GM23338 (cell line): ENCODE measurements around the gene CENPP. TPM values are rescaled to one million over a fixed set of nuclear protein-coding genes. Genes with fewer than 3 reads are reported as not detected.

Source experiments
- ATAC-seq: fragments of 200-7000 bp; cut with Tn5 transposase; 3 replicates; pipeline ENCODE4 v1.9.1; 2020
- DNase-seq: peaks from one replicate; pipeline ENCODE4 v3.0.0-alpha.2; 2015; ENCODE audit warnings: low spot score
- H2AFZ ChIP-seq: fragments of 200-600 bp; sonication (generic); 2 replicates; pipeline ENCODE4 v1.8.0; 2016; ENCODE audit warnings: antibody characterized with exemption, mild to moderate bottlenecking, moderate library complexity
- H3F3A ChIP-seq: fragments of 200-600 bp; sonication (generic); replicated peaks from 2 replicates; pipeline ENCODE4 v1.8.0; 2017; ENCODE audit warnings: antibody characterized with exemption, mixed run types, low read depth
- H3K27ac ChIP-seq: fragments of 200-600 bp; sonication (generic); 2 replicates; pipeline ENCODE4 v1.6.1; 2016; ENCODE audit warnings: low read depth
- H3K27me3 ChIP-seq: fragments of 200-600 bp; sonication (generic); 2 replicates; pipeline ENCODE4 v1.8.0; 2016; ENCODE audit warnings: mild to moderate bottlenecking, mixed run types, moderate library complexity; ENCODE audit not compliant: insufficient read depth
- H3K36me3 ChIP-seq: fragments of 200-600 bp; sonication (generic); 2 replicates; pipeline ENCODE4 v1.8.0; 2016; ENCODE audit warnings: mild to moderate bottlenecking; ENCODE audit not compliant: insufficient read depth
- H3K4me1 ChIP-seq: fragments of 200-600 bp; sonication (generic); 2 replicates; pipeline ENCODE4 v1.8.0; 2016; ENCODE audit warnings: mild to moderate bottlenecking, moderate library complexity; ENCODE audit not compliant: insufficient read depth
- H3K4me2 ChIP-seq: fragments of 200-600 bp; sonication (generic); 2 replicates; pipeline ENCODE4 v1.7.1; 2017; ENCODE audit warnings: mixed run types
- H3K4me3 ChIP-seq: fragments of 200-600 bp; sonication (generic); 2 replicates; pipeline ENCODE4 v1.6.1; 2016; ENCODE audit warnings: mixed run types
- H3K79me2 ChIP-seq: fragments of 200-600 bp; sonication (generic); replicated peaks from 2 replicates; pipeline ENCODE4 v1.8.0; 2017; ENCODE audit warnings: mild to moderate bottlenecking; ENCODE audit not compliant: insufficient read depth
- H3K9me2 ChIP-seq: fragments of 200-600 bp; sonication (generic); 2 replicates; pipeline ENCODE4 v1.8.0; 2017; ENCODE audit not compliant: insufficient read depth
- H4K20me1 ChIP-seq: fragments of 200-600 bp; sonication (generic); replicated peaks from 2 replicates; pipeline ENCODE4 v1.8.0; 2017; ENCODE audit warnings: mild to moderate bottlenecking; ENCODE audit not compliant: insufficient read depth
- H3K27ac Mint-ChIP-seq: 2 replicates; pipeline ENCODE4 v1.8.0; 2020; ENCODE audit warnings: inconsistent platforms, mild to moderate bottlenecking, moderate library complexity, mixed read lengths
- H3K27me3 Mint-ChIP-seq: 3 replicates; pipeline ENCODE4 v1.8.0; 2022; ENCODE audit warnings: low read depth, mild to moderate bottlenecking, moderate library complexity, mixed read lengths, inconsistent platforms; ENCODE audit not compliant: insufficient read depth, poor library complexity
- H3K36me3 Mint-ChIP-seq: 3 replicates; pipeline ENCODE4 v1.8.0; 2021; ENCODE audit warnings: low read depth, mild to moderate bottlenecking, inconsistent platforms, moderate library complexity, mixed read lengths
- H3K4me1 Mint-ChIP-seq: 3 replicates; pipeline ENCODE4 v1.8.0; 2020; ENCODE audit warnings: mild to moderate bottlenecking, inconsistent platforms, mixed read lengths
- H3K4me3 Mint-ChIP-seq: 3 replicates; pipeline ENCODE4 v1.8.0; 2021; ENCODE audit warnings: moderate library complexity, mild to moderate bottlenecking, inconsistent platforms, mixed read lengths
- H3K9me3 Mint-ChIP-seq: 3 replicates; pipeline ENCODE4 v1.8.0; 2020; ENCODE audit warnings: moderate library complexity, mild to moderate bottlenecking, inconsistent platforms, mixed read lengths
- CTCF ChIP-seq, 2 experiments: fragments of 200-600 bp in 1 of 2; sonication (generic) in 1 of 2; conservative IDR thresholded peaks; 2 replicates each; pipeline versions ENCODE4 v1.5.1 to v1.6.1; 2016 to 2017; ENCODE audit warnings: antibody characterized with exemption in 2 of 2, low read depth in 2 of 2, mild to moderate bottlenecking in 2 of 2, moderate library complexity in 1 of 2
- EZH2 ChIP-seq: fragments of 200-600 bp; sonication (generic); IDR thresholded peaks from one replicate; pipeline ENCODE4 v1.8.0; 2017; ENCODE audit warnings: antibody characterized with exemption, mild to moderate bottlenecking, low read depth; ENCODE audit not compliant: unreplicated experiment
- EZH2phosphoT487 ChIP-seq: fragments of 200-600 bp; sonication (generic); IDR thresholded peaks from one replicate; pipeline ENCODE4 v1.8.1; 2018; ENCODE audit warnings: antibody characterized with exemption; ENCODE audit not compliant: unreplicated experiment
- JUNB ChIP-seq: IDR thresholded peaks from one replicate; pipeline ENCODE4 v1.6.1; 2016; ENCODE audit warnings: antibody characterized with exemption; ENCODE audit not compliant: unreplicated experiment
- NANOG ChIP-seq: IDR thresholded peaks from 2 replicates; pipeline ENCODE4 v1.6.1; 2016; ENCODE audit warnings: antibody characterized with exemption, borderline replicate concordance
- STAT1 ChIP-seq: IDR thresholded peaks from one replicate; pipeline ENCODE4 v1.6.1; 2016; ENCODE audit warnings: antibody characterized with exemption; ENCODE audit not compliant: unreplicated experiment
- ZNF114 ChIP-seq: fragments of 250-450 bp; sonication (Bioruptor Pico); IDR thresholded peaks from 2 replicates; pipeline ENCODE4 v1.5.0; 2020; ENCODE audit warnings: mild to moderate bottlenecking, moderate library complexity
- ZNF331 ChIP-seq: fragments of 250-450 bp; sonication (Bioruptor Pico); IDR thresholded peaks from 2 replicates; pipeline ENCODE4 v1.5.0; 2020; ENCODE audit warnings: low read depth, mild to moderate bottlenecking, moderate library complexity
- ZNF462 ChIP-seq: fragments of 250-450 bp; sonication (Bioruptor Pico); IDR thresholded peaks from 2 replicates; pipeline ENCODE4 v1.5.0; 2020; ENCODE audit warnings: mild to moderate bottlenecking, moderate library complexity
- polyA plus RNA-seq: library from polyadenylated mRNA; unstranded; fragments of >200 nt; fragmentation: Nextera tagmentation; extraction: Ambion mirVana; gene quantifications from 2 replicates; pipeline ENCODE4 v1.2.1, GENCODE V29; 2016
- total RNA-seq: library from RNA; depleted of rRNA; stranded (reverse); fragments of >200 nt; shearing (Covaris generic); gene quantifications from 2 replicates; pipeline ENCODE4 v1.2.3, GENCODE V29; 2014

The CENPP gene
- total and polyA plus RNA-seq, 2 experiments from 2014 or later: 11.0 to 12.6 TPM

GRCh38 chr9:92602413-92602812, 276.7 kb downstream of the CENPP start:
- no peak for ATAC-seq
- Histone ChIP-seq H3K9me2 (no peaks in the 10 kb centered on the region; the same call in 1 of the 2 replicates), H3K4me3 (no peak overlapping the region), H3K27me3 (no peaks in the 10 kb centered on the region), H2AFZ (no peak overlapping the region), H4K20me1 (no peaks in the 10 kb centered on the region), H3K4me2 (no peak overlapping the region), H3K27ac (no peak overlapping the region), H3F3A (no peaks in the 10 kb centered on the region), H3K79me2 (no peaks in the 10 kb centered on the region), H3K36me3 (peaks cover 5% of the 10 kb centered on the region; the same call in 1 of the 2 replicates), H3K4me1 (no peaks in the 10 kb centered on the region)
- Mint-ChIP-seq H3K4me3 (no peak overlapping the region), H3K36me3 (peaks cover 9% of the 10 kb centered on the region), H3K27ac (no peak overlapping the region), H3K9me3 (peaks cover 21% of the 10 kb centered on the region), H3K27me3 (peaks cover 10% of the 10 kb centered on the region), H3K4me1 (no peaks in the 10 kb centered on the region)
- DNase-seq: no peak
- no peak for TF ChIP-seq ZNF114 (CRISPR knock-in tag)
- no peak for TF ChIP-seq EZH2phosphoT487
- TF ChIP-seq EZH2: no peak
- TF ChIP-seq ZNF462 (CRISPR knock-in tag): no peak
- no peak for TF ChIP-seq ZNF331
- TF ChIP-seq CTCF (conservative IDR thresholded peaks at IDR 0.05; ENCODE audit: low read depth in 2 of 2): no peak
- no peak for TF ChIP-seq NANOG
- no peak for TF ChIP-seq STAT1
- no peak for TF ChIP-seq JUNB
